Fibroblast of skin of left biceps (primary cell): ENCODE data around the gene ZFHX3.

Source experiments
- DNase-seq, 2 experiments: peaks; one replicate each; pipeline ENCODE4 v3.0.0-alpha.2; 2013; ENCODE audit warnings: low read depth in 2 of 2

Gene ZFHX3

GRCh38 chr16:72928090-72928981 lies 119.6 kb downstream of the ZFHX3 start:
- DNase-seq: no peak

GRCh38 chr16:72927199-72928089 lies 120.5 kb downstream of the ZFHX3 start:
- DNase-seq: peak; percentile 87

GRCh38 chr16:72926177-72927070 lies 121.5 kb downstream of the ZFHX3 start:
- DNase-seq: no peak

- DNase-seq: no peak
Observed at GRCh38 chr16:72925631-72925979, 122.3 kb downstream of the ZFHX3 start.

GRCh38 chr16:72924927-72925630 lies 122.8 kb downstream of the ZFHX3 start:
- DNase-seq: no peak

GRCh38 chr16:72924537-72924926 lies 123.4 kb downstream of the ZFHX3 start:
- no peak for DNase-seq

GRCh38 chr16:72923757-72924156 lies 124.2 kb downstream of the ZFHX3 start:
- no peak for DNase-seq

- DNase-seq: no peak
Observed at GRCh38 chr16:72922714-72923113, 125.2 kb downstream of the ZFHX3 start.

GRCh38 chr16:72921620-72922019 lies 126.3 kb downstream of the ZFHX3 start:
- DNase-seq: no peak

- no peak for DNase-seq
Observed at GRCh38 chr16:72921106-72921505, 126.8 kb downstream of the ZFHX3 start.

- no peak for DNase-seq
Observed at GRCh38 chr16:72917051-72917450, 130.9 kb downstream of the ZFHX3 start.

GRCh38 chr16:72915331-72915730 lies 132.6 kb downstream of the ZFHX3 start:
- no peak for DNase-seq

- no peak for DNase-seq
Observed at GRCh38 chr16:72913551-72913950, 134.4 kb downstream of the ZFHX3 start.

- no peak for DNase-seq
Observed at GRCh38 chr16:72911971-72912370, 136.0 kb downstream of the ZFHX3 start.

GRCh38 chr16:72910875-72911274 lies 137.1 kb downstream of the ZFHX3 start:
- DNase-seq: no peak

- no peak for DNase-seq
Observed at GRCh38 chr16:72910381-72910780, 137.5 kb downstream of the ZFHX3 start.

GRCh38 chr16:72909196-72909595 lies 138.7 kb downstream of the ZFHX3 start:
- no peak for DNase-seq

- DNase-seq: no peak
Observed at GRCh38 chr16:72908362-72909167, 139.4 kb downstream of the ZFHX3 start.

GRCh38 chr16:72905581-72905980 lies 142.3 kb downstream of the ZFHX3 start:
- no peak for DNase-seq

- no peak for DNase-seq
Observed at GRCh38 chr16:72903176-72903575, 144.8 kb downstream of the ZFHX3 start.
